HG02763 (cell line): ENCODE measurements around the gene LIPF.
"Not testable (repeated sequence)": the region's sequence is repeated elsewhere in the genome, so short reads cannot be mapped to it uniquely, and the experiment has no call there.

Experiments
- ATAC-seq: cut with Tn5 transposase; IDR thresholded peaks from one replicate; pipeline ENCODE4 v1.9.1; 2021; ENCODE audit warnings: mild to moderate bottlenecking, moderate library complexity; ENCODE audit not compliant: unreplicated experiment

Gene LIPF

GRCh38 chr10:88676283-88677060 is 12.2 kb downstream of the LIPF start:
- no peak for ATAC-seq

- ATAC-seq: no peak
These were observed 16.7 kb downstream of the LIPF start for GRCh38 chr10:88680958-88681357.

- no peak for ATAC-seq
These were observed 18.2 kb downstream of the LIPF start for GRCh38 chr10:88682491-88682890.

GRCh38 chr10:88687853-88688467 is 23.7 kb downstream of the LIPF start:
- no peak for ATAC-seq

GRCh38 chr10:88689366-88689765 is 25.1 kb downstream of the LIPF start:
- no peak for ATAC-seq

GRCh38 chr10:88693392-88694020 is 29.3 kb downstream of the LIPF start:
- no peak for ATAC-seq

GRCh38 chr10:88702848-88703597 is 38.8 kb downstream of the LIPF start:
- no peak for ATAC-seq

- ATAC-seq: no peak
These were observed 41.7 kb downstream of the LIPF start, which contains the start of gene LIPK for GRCh38 chr10:88705958-88706357. TSS of gene LIPK (plus strand) at chr10:88706249. CDS start at chr10:88724544, 18,295 bp downstream.

- no peak for ATAC-seq
These were observed 43.4 kb downstream of the LIPF start for GRCh38 chr10:88707429-88708155.

GRCh38 chr10:88709361-88709760 is 45.1 kb downstream of the LIPF start:
- ATAC-seq: not testable (repeated sequence)

GRCh38 chr10:88715517-88715916 is 51.3 kb downstream of the LIPF start:
- ATAC-seq: no peak

- no peak for ATAC-seq
These were observed 57.1 kb downstream of the LIPF start for GRCh38 chr10:88721392-88721791.

GRCh38 chr10:88725798-88726197 is 61.6 kb downstream of the LIPF start:
- ATAC-seq: no peak

- no peak for ATAC-seq
These were observed 64.0 kb downstream of the LIPF start for GRCh38 chr10:88728107-88728763.
